Measurements from ENCODE around the gene TRMU. TPM values are rescaled to one million over a fixed set of nuclear protein-coding genes. Genes with fewer than 3 reads are reported as not detected.

TRMU gene
- total RNA-seq, 5 donors from 2014 or later (not counting 1 experiment from before 2014, with no cell fraction given) = 62.8 to 92.1 (median 77.5) TPM

GRCh38 chr22:46339956-46340355 is 4.4 kb downstream of the TRMU start:
- Histone ChIP-seq H3K36me3 (ENCODE audit: control insufficient read depth in 2 of 2, extremely low read depth in 1 of 2, insufficient read depth in 1 of 2, low read length in 1 of 2) (peaks cover 0 to 64% of the 10 kb centered on the region in 2 donors), H3K4me1 (ENCODE audit: control insufficient read depth in 1 of 2, extremely low read depth in 1 of 2, insufficient read depth in 2 of 2, low read length in 2 of 2) (peaks cover 0 to 24% of the 10 kb centered on the region in 2 experiments), H3K27me3 (replicated peaks in 1 of 2; ENCODE audit: control insufficient read depth in 2 of 2, extremely low read depth in 1 of 2, insufficient read depth in 2 of 2, low read length in 1 of 2) (no peaks in the 10 kb centered on the region), H3K27ac (ENCODE audit: low read length) (no peak overlapping the region), H3K4me3 (ENCODE audit: control insufficient read depth in 1 of 2, extremely low read depth in 1 of 2, low read length in 1 of 2) (no peak overlapping the region), H3K9me3 (no peaks in the 10 kb centered on the region)
- Mint-ChIP-seq H3K4me1 (peaks cover 42 to 55% (median 45%) of the 10 kb centered on the region in 3 donors), H3K27me3 (no peaks in the 10 kb centered on the region), H3K4me3 (no peak overlapping the region), H3K9me3 (no peaks in the 10 kb centered on the region), H3K27ac (no peak overlapping the region), H3K36me3 (peaks cover 42% of the 10 kb centered on the region)
- ChIA-PET POLR2A (no interaction called here), CTCF (interaction anchor here in 1 of 2 donors (0.9 kb wide), 1 partner anchor 44 kb away, joined by 3 read pairs; the partner anchor contains the start of gene GTSE1)
- no peak for DNase-seq
- WGBS (ENCODE audit: insufficient coverage) = 100% methylated on average over 5 of the region's 5 CpGs
- no peak for ATAC-seq (replicated peaks in 1 of 4)

GRCh38 chr22:46340676-46341075 is 5.2 kb downstream of the TRMU start:
- Mint-ChIP-seq H3K9me3 (no peaks in the 10 kb centered on the region), H3K36me3 (peaks cover 42% of the 10 kb centered on the region), H3K27ac (no peak overlapping the region), H3K4me1 (peaks cover 42 to 55% (median 43%) of the 10 kb centered on the region in 3 donors), H3K27me3 (no peaks in the 10 kb centered on the region), H3K4me3 (no peak overlapping the region)
- CTCF ChIA-PET = no interaction called here
- H3K4me1 ChIP-seq (ENCODE audit: control insufficient read depth in 1 of 2, extremely low read depth in 1 of 2, insufficient read depth in 2 of 2, low read length in 2 of 2) = peaks cover 0 to 21% of the 10 kb centered on the region in 2 experiments
- no peak overlapping the region for H3K27ac ChIP-seq (ENCODE audit: low read length)
- DNase-seq (no peak), ATAC-seq (replicated peaks in 1 of 4) (no peak)
- no peaks in the 10 kb centered on the region for H3K27me3 ChIP-seq (replicated peaks in 1 of 2; ENCODE audit: control insufficient read depth in 2 of 2, extremely low read depth in 1 of 2, insufficient read depth in 2 of 2, low read length in 1 of 2)
- no peaks in the 10 kb centered on the region for H3K9me3 ChIP-seq
- no peak overlapping the region for H3K4me3 ChIP-seq (ENCODE audit: control insufficient read depth in 1 of 2, extremely low read depth in 1 of 2, low read length in 1 of 2)
- POLR2A ChIA-PET = no interaction called here
- 93% methylated on average over 8 of the region's 13 CpGs for WGBS (ENCODE audit: insufficient coverage)
- H3K36me3 ChIP-seq (ENCODE audit: control insufficient read depth in 2 of 2, extremely low read depth in 1 of 2, insufficient read depth in 1 of 2, low read length in 1 of 2) = peaks cover 0 to 68% of the 10 kb centered on the region in 2 donors

DNA sequence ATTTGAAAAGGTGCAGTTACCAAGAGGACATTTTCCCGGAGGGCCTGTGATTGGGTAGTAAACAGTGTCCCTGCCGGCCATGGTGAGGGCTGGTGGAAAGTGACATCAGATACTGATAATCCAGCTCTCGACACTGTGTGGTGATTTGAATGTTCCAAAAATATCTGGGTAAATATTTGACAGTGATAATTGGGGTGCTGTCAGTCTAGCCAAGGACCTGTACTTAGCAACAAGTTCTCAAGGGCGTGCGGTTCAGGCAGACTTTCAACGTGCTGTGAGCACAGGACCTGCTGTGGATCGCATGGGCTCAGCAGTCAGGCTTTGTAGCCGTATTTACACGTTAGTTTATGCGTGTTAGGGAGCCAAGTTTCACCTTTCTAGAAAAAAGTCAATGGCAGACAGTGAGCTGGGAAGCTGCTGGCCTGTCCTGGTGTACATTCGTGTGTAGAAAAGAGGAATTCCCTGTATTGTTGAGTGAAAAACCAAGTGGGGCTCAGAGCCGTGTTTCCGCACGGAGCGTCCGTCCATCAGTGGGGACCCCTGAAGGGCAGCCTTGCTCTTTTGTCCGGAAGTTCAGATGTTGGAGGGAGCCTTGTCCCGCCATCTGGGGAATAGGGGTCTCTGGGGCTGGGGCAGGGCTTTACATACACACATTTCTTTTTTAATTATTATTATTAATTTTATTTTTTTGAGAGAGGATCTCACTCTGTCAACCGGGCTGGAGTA is 11.3 kb downstream of the TRMU start:
- no peaks in the 10 kb centered on the region for H3K9me3 ChIP-seq
- no peak for DNase-seq
- no peaks in the 10 kb centered on the region for H3K4me1 ChIP-seq (ENCODE audit: control insufficient read depth in 1 of 2, extremely low read depth in 1 of 2, insufficient read depth in 2 of 2, low read length in 2 of 2)
- POLR2A ChIA-PET = no interaction called here
- Mint-ChIP-seq H3K27ac (no peak overlapping the region), H3K27me3 (no peaks in the 10 kb centered on the region), H3K36me3 (peaks cover 56% of the 10 kb centered on the region), H3K9me3 (no peaks in the 10 kb centered on the region), H3K4me3 (no peak overlapping the region), H3K4me1 (peaks cover 1 to 16% (median 2%) of the 10 kb centered on the region in 3 donors)
- WGBS (ENCODE audit: insufficient coverage) = 97% methylated on average over 11 of the region's 19 CpGs
- H3K27me3 ChIP-seq (replicated peaks in 1 of 2; ENCODE audit: control insufficient read depth in 2 of 2, extremely low read depth in 1 of 2, insufficient read depth in 2 of 2, low read length in 1 of 2) = no peaks in the 10 kb centered on the region
- no peak overlapping the region for H3K27ac ChIP-seq (ENCODE audit: low read length)
- CTCF ChIA-PET = no interaction called here
- no peak overlapping the region for H3K4me3 ChIP-seq (ENCODE audit: control insufficient read depth in 1 of 2, extremely low read depth in 1 of 2, low read length in 1 of 2)
- no peak for ATAC-seq (replicated peaks in 1 of 4)
- H3K36me3 ChIP-seq (ENCODE audit: control insufficient read depth in 2 of 2, extremely low read depth in 1 of 2, insufficient read depth in 1 of 2, low read length in 1 of 2) = peaks cover 30 to 85% of the 10 kb centered on the region in 2 donors

GRCh38 chr22:46347646-46348045 is 12.1 kb downstream of the TRMU start:
- POLR2A ChIA-PET = no interaction called here
- WGBS (ENCODE audit: insufficient coverage) = 92% methylated on average over 11 of the region's 12 CpGs
- H3K9me3 ChIP-seq = no peaks in the 10 kb centered on the region

DNA sequence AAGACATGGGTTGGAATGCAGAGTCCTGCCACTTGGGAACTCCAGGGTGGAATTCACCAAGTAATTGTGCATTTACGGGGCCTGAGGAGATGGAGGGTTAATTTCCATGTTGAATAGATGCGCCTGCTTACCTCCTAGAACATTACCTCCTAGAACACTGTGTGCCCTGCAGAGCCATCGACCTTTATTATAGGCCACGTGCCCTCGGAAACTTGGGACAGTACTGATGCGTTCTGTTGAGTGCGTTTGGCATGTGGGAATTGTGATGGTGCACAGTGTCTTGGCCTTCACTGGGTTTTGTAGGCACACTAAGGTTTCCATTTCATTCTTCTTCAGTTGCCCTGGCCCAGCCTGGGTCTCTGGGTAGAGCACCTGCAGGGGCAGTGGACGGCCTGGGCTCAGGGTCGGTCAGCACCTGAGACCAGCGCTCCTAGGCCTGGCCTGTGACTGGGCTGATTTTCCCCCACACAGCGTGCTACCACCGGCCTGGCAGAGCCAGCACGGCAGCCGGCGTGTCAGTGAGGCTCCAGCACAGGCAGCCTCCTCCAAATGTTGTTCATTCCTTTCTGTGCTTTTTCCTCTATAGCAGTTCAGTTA is 12.7 kb downstream of the TRMU start:
- 96% methylated on average over 8 of the region's 15 CpGs for WGBS (ENCODE audit: insufficient coverage)
- DNase-seq (no peak), ATAC-seq (replicated peaks in 1 of 4) (no peak)
- Mint-ChIP-seq H3K4me3 (no peak overlapping the region), H3K36me3 (peaks cover 63% of the 10 kb centered on the region), H3K9me3 (no peaks in the 10 kb centered on the region), H3K27ac (no peak overlapping the region), H3K4me1 (peaks cover 1 to 9% (median 2%) of the 10 kb centered on the region in 3 donors), H3K27me3 (no peaks in the 10 kb centered on the region)
- H3K4me3 ChIP-seq (ENCODE audit: control insufficient read depth in 1 of 2, extremely low read depth in 1 of 2, low read length in 1 of 2) = no peak overlapping the region
- no peak overlapping the region for H3K27ac ChIP-seq (ENCODE audit: low read length)
- no peaks in the 10 kb centered on the region for H3K4me1 ChIP-seq (ENCODE audit: control insufficient read depth in 1 of 2, extremely low read depth in 1 of 2, insufficient read depth in 2 of 2, low read length in 2 of 2)
- ChIA-PET POLR2A (interaction anchor here in 1 of 2 donors (0.7 kb wide), 1 partner anchor 346 kb away, joined by 3 read pairs; no protein-coding TSS in a partner anchor), CTCF (no interaction called here)
- H3K36me3 ChIP-seq (ENCODE audit: control insufficient read depth in 2 of 2, extremely low read depth in 1 of 2, insufficient read depth in 1 of 2, low read length in 1 of 2) = peaks cover 37 to 88% of the 10 kb centered on the region in 2 donors
- no peaks in the 10 kb centered on the region for H3K27me3 ChIP-seq (replicated peaks in 1 of 2; ENCODE audit: control insufficient read depth in 2 of 2, extremely low read depth in 1 of 2, insufficient read depth in 2 of 2, low read length in 1 of 2)
- no peaks in the 10 kb centered on the region for H3K9me3 ChIP-seq

More at GRCh38 chr22:46347646-46348045, 12.1 kb downstream of the TRMU start:
- Mint-ChIP-seq H3K9me3 (no peaks in the 10 kb centered on the region), H3K36me3 (peaks cover 60% of the 10 kb centered on the region), H3K4me3 (no peak overlapping the region), H3K27ac (no peak overlapping the region), H3K27me3 (no peaks in the 10 kb centered on the region), H3K4me1 (peaks cover 1 to 9% (median 2%) of the 10 kb centered on the region in 3 donors)
- CTCF ChIA-PET = no interaction called here
- H3K27ac ChIP-seq (ENCODE audit: low read length) = no peak overlapping the region
- H3K36me3 ChIP-seq (ENCODE audit: control insufficient read depth in 2 of 2, extremely low read depth in 1 of 2, insufficient read depth in 1 of 2, low read length in 1 of 2) = peaks cover 35 to 85% of the 10 kb centered on the region in 2 donors
- no peak overlapping the region for H3K4me3 ChIP-seq (ENCODE audit: control insufficient read depth in 1 of 2, extremely low read depth in 1 of 2, low read length in 1 of 2)
- no peak for ATAC-seq (replicated peaks in 1 of 4)
- no peak for DNase-seq
- H3K4me1 ChIP-seq (ENCODE audit: control insufficient read depth in 1 of 2, extremely low read depth in 1 of 2, insufficient read depth in 2 of 2, low read length in 2 of 2) = no peaks in the 10 kb centered on the region
- no peaks in the 10 kb centered on the region for H3K27me3 ChIP-seq (replicated peaks in 1 of 2; ENCODE audit: control insufficient read depth in 2 of 2, extremely low read depth in 1 of 2, insufficient read depth in 2 of 2, low read length in 1 of 2)

- Histone ChIP-seq H3K27ac (ENCODE audit: low read length) (no peak overlapping the region), H3K4me1 (ENCODE audit: control insufficient read depth in 1 of 2, extremely low read depth in 1 of 2, insufficient read depth in 2 of 2, low read length in 2 of 2) (no peaks in the 10 kb centered on the region), H3K27me3 (replicated peaks in 1 of 2; ENCODE audit: control insufficient read depth in 2 of 2, extremely low read depth in 1 of 2, insufficient read depth in 2 of 2, low read length in 1 of 2) (no peaks in the 10 kb centered on the region), H3K9me3 (no peaks in the 10 kb centered on the region), H3K36me3 (ENCODE audit: control insufficient read depth in 2 of 2, extremely low read depth in 1 of 2, insufficient read depth in 1 of 2, low read length in 1 of 2) (peaks cover 37 to 91% of the 10 kb centered on the region in 2 donors), H3K4me3 (ENCODE audit: control insufficient read depth in 1 of 2, extremely low read depth in 1 of 2, low read length in 1 of 2) (no peak overlapping the region)
- Mint-ChIP-seq H3K27me3 (no peaks in the 10 kb centered on the region), H3K27ac (no peak overlapping the region), H3K36me3 (peaks cover 61% of the 10 kb centered on the region), H3K4me3 (no peak overlapping the region), H3K9me3 (no peaks in the 10 kb centered on the region), H3K4me1 (peaks cover 0 to 3% (median 2%) of the 10 kb centered on the region in 3 donors)
- no peak for DNase-seq
- 97% methylated on average over 15 of the region's 18 CpGs for WGBS (ENCODE audit: insufficient coverage)
- POLR2A ChIA-PET = no interaction called here
- no peak for ATAC-seq (replicated peaks in 1 of 4)
- CTCF ChIA-PET = no interaction called here
Observed at GRCh38 chr22:46349238-46349637, 13.7 kb downstream of the TRMU start.

Data from T-cell (primary cell).